A549 (cell line): ENCODE measurements around the gene GTPBP3. TPM values are rescaled to one million over a fixed set of nuclear protein-coding genes. Genes with fewer than 3 reads are reported as not detected.

Source experiments
- ATAC-seq, 2 experiments: fragments of 200-7000 bp in 1 of 2; fragments of >200 bp in 1 of 2; cut with Nextera tagmentation in 1 of 2; cut with Tn5 transposase in 1 of 2; 3 replicates each; pipeline versions ENCODE4 v1.8.0 to v1.9.1; 2018 to 2020; ENCODE audit warnings: mild to moderate bottlenecking in 1 of 2, moderate library complexity in 1 of 2
- CTCF ChIA-PET: fragments of 300-600 bp; sonication (Branson Sonifier 250); formaldehyde crosslinking; extraction: SDS; loops from one replicate; lab custom pipeline; 2021; ENCODE audit warnings: antibody characterized with exemption, inconsistent platforms; lab: Yijun Ruan, JAX
- POLR2A ChIA-PET: fragments of 350-600 bp; formaldehyde crosslinking; extraction: SDS; loops from one replicate; lab custom pipeline; 2021; ENCODE audit warnings: antibody characterized with exemption, inconsistent platforms; lab: Yijun Ruan, JAX
- DNase-seq, 2 experiments: peaks; one replicate each; pipeline versions ENCODE4 v3.0.0 to v3.0.0-alpha.2; 2011 to 2016; ENCODE audit warnings: low read depth in 1 of 2, low spot score in 1 of 2
- FAIRE-seq: peaks from 2 replicates; lab custom pipeline; 2011; peaks lifted over from hg19 to GRCh38; lab: Jason Lieb, UNC
- H3K27ac ChIP-seq, 2 experiments: fragments of >200 bp; sonication (Bioruptor Twin); formaldehyde crosslinking; 3 replicates each; pipeline ENCODE4 v1.5.1; 2016 to 2017
- H3K4me1 ChIP-seq: fragments of >200 bp; sonication (Bioruptor Twin); formaldehyde crosslinking; 3 replicates; pipeline ENCODE4 v1.6.1; 2016
- H3K4me2 ChIP-seq: fragments of >200 bp; sonication (Bioruptor Twin); formaldehyde crosslinking; 3 replicates; pipeline ENCODE4 v1.6.1; 2016
- H3K4me3 ChIP-seq: fragments of >200 bp; sonication (Bioruptor Twin); formaldehyde crosslinking; 3 replicates; pipeline ENCODE4 v1.5.1; 2016
- H3K9me3 ChIP-seq: fragments of >200 bp; sonication (Bioruptor Twin); formaldehyde crosslinking; 3 replicates; pipeline ENCODE4 v1.6.1; 2016
- BHLHE40 ChIP-seq: IDR thresholded peaks from 2 replicates; pipeline ENCODE4 v1.6.1; 2012; ENCODE audit warnings: low read depth, low read length, inconsistent platforms
- CBX8 ChIP-seq: fragments of 200-600 bp; sonication (generic); IDR thresholded peaks from 2 replicates; pipeline ENCODE4 v1.6.1; 2016
- E2F6 ChIP-seq: IDR thresholded peaks from 2 replicates; pipeline ENCODE4 v1.6.1; 2012; ENCODE audit warnings: low read depth, borderline replicate concordance
- EHF ChIP-seq: fragments of 250-450 bp; sonication (Bioruptor Pico); IDR thresholded peaks from 2 replicates; pipeline ENCODE4 v1.5.0; 2020; ENCODE audit warnings: mild to moderate bottlenecking
- ELK1 ChIP-seq: fragments of 150-350 bp; IDR thresholded peaks from 2 replicates; pipeline ENCODE4 v1.6.1; 2014; ENCODE audit warnings: low read depth, mild to moderate bottlenecking, low read length
- EP300 ChIP-seq, 2 experiments: fragments of >200 bp; sonication (Bioruptor Twin); formaldehyde crosslinking; IDR thresholded peaks; 2 replicates in 1 of 2; 3 replicates in 1 of 2; pipeline ENCODE4 v1.6.1; 2016 to 2017
- FOSB ChIP-seq: fragments of 250-450 bp; sonication (Bioruptor Pico); IDR thresholded peaks from 2 replicates; pipeline ENCODE4 v1.5.0; 2020; ENCODE audit warnings: mild to moderate bottlenecking, moderate library complexity
- HDAC2 ChIP-seq: fragments of 200-600 bp; sonication (generic); IDR thresholded peaks from 2 replicates; pipeline ENCODE4 v1.6.1; 2016
- HMGXB4 ChIP-seq: fragments of 250-450 bp; sonication (Bioruptor Pico); IDR thresholded peaks from 2 replicates; pipeline ENCODE4 v1.5.0; 2021; ENCODE audit warnings: mild to moderate bottlenecking, moderate library complexity, borderline replicate concordance
- HOXA7 ChIP-seq: fragments of 250-450 bp; sonication (Bioruptor Pico); IDR thresholded peaks from 2 replicates; pipeline ENCODE4 v1.5.0; 2020; ENCODE audit warnings: mild to moderate bottlenecking, moderate library complexity
- HOXB13 ChIP-seq: fragments of 250-450 bp; sonication (Bioruptor Pico); IDR thresholded peaks from 2 replicates; pipeline ENCODE4 v1.5.0; 2020; ENCODE audit warnings: low read depth, mild to moderate bottlenecking, moderate library complexity
- KDM5A ChIP-seq: fragments of 200-600 bp; sonication (generic); IDR thresholded peaks from 2 replicates; pipeline ENCODE4 v1.6.1; 2016; ENCODE audit warnings: antibody characterized with exemption, mild to moderate bottlenecking
- REST ChIP-seq: fragments of 200-600 bp; sonication (generic); IDR thresholded peaks from 2 replicates; pipeline ENCODE4 v1.6.1; 2016; ENCODE audit warnings: antibody characterized with exemption, mild to moderate bottlenecking, moderate library complexity
- RNF2 ChIP-seq: fragments of 200-600 bp; sonication (generic); IDR thresholded peaks from 2 replicates; pipeline ENCODE4 v1.6.1; 2016; ENCODE audit warnings: low read depth, mild to moderate bottlenecking, antibody characterized with exemption, moderate library complexity, borderline replicate concordance
- TP53 ChIP-seq: fragments of 250-450 bp; sonication (Bioruptor Pico); IDR thresholded peaks from 2 replicates; pipeline ENCODE4 v1.5.0; 2021; ENCODE audit warnings: mild to moderate bottlenecking, moderate library complexity
- ZFP36 ChIP-seq: fragments of 450-650 bp; IDR thresholded peaks from 2 replicates; pipeline ENCODE4 v1.6.1; 2014; ENCODE audit warnings: borderline replicate concordance; ENCODE audit not compliant: partially characterized antibody
- WGBS: methylation state at CpG from one replicate; pipeline ENCODE4 v1.1.6; 2017; ENCODE audit errors: missing lambda C conversion rate; 5-methylcytosine and 5-hydroxymethylcytosine counted together
- polyA plus RNA-seq, 4 experiments: library from polyadenylated mRNA; depleted of rRNA in 3 of 4; stranded (reverse); fragments of >200 nt; fragmentation: RNase III in 1 of 4; extraction: RNeasy Plus Mini Kit Qiagen cat#74134 plus additional on column Dnase treatment in 1 of 4; gene quantifications; 2 replicates in 3 of 4; 3 replicates in 1 of 4; pipeline ENCODE4 v1.2.3, GENCODE V29; 2011 to 2017

The GTPBP3 gene
- polyA plus RNA-seq, 2 of the 4 experiments (the other 2 are of a cell fraction) = 10.6 to 19.3 TPM

- no peak for FAIRE-seq
- DNase-seq = no peak
- no peak for TF ChIP-seq RNF2
- TF ChIP-seq TP53 (CRISPR knock-in tag) = no peak
- no peak for TF ChIP-seq KDM5A
- TF ChIP-seq HMGXB4 (CRISPR knock-in tag) = no peak
- no peak for TF ChIP-seq ZFP36
- no peak for TF ChIP-seq HOXA7 (CRISPR knock-in tag)
- no peak for TF ChIP-seq EP300 (IDR thresholded peaks at IDR 0.05)
- no peak for TF ChIP-seq E2F6
- no peak for TF ChIP-seq EHF (CRISPR knock-in tag)
- no peak for TF ChIP-seq HOXB13 (CRISPR knock-in tag)
- no peak for TF ChIP-seq ELK1
- no peak for TF ChIP-seq BHLHE40
- TF ChIP-seq REST = no peak
- no peak for TF ChIP-seq CBX8
- no peak for TF ChIP-seq FOSB (CRISPR knock-in tag)
- no peak overlapping the region for H3K4me3 ChIP-seq
- WGBS = 98% methylated on average over 17 of the region's 27 CpGs
- ATAC-seq = no peak
- no peak overlapping the region for H3K4me2 ChIP-seq
- H3K4me1 ChIP-seq = no peaks in the 10 kb centered on the region
- POLR2A ChIA-PET = no interaction called here
- no peaks in the 10 kb centered on the region for H3K9me3 ChIP-seq
- CTCF ChIA-PET = interaction anchor here (1.0 to 1.1 kb wide), 3 partner anchors 9 to 16 kb away, joined by 3 to 6 read pairs (median 4); no protein-coding TSS in a partner anchor
- no peak overlapping the region for H3K27ac ChIP-seq
Measured at GRCh38 chr19:17327068-17327653, 10.2 kb upstream of the GTPBP3 start.

- TF ChIP-seq HDAC2 = no peak
- no peak overlapping the region for H3K4me3 ChIP-seq
- no peak overlapping the region for H3K4me2 ChIP-seq
- 93% methylated on average over 32 of the region's 64 CpGs for WGBS
- H3K27ac ChIP-seq = no peak overlapping the region
- no peaks in the 10 kb centered on the region for H3K4me1 ChIP-seq
- no peak for DNase-seq
- peak; percentile 27 to 47; a peak in 5 of 6 replicates for ATAC-seq
- ChIA-PET POLR2A (no interaction called here), CTCF (interaction anchor here (1.1 kb wide), 1 partner anchor 8 kb away, joined by 3 read pairs; no protein-coding TSS in a partner anchor)
- no peaks in the 10 kb centered on the region for H3K9me3 ChIP-seq
- no peak for FAIRE-seq
Measured at GRCh38 chr19:17327654-17328516, 9.5 kb upstream of the GTPBP3 start.
